Naive B cell (primary cell): ENCODE data around the gene ACSL6. TPM values are rescaled to one million over a fixed set of nuclear protein-coding genes. Genes with fewer than 3 reads are reported as not detected.

Source experiments
- polyA plus RNA-seq, 6 donors: library from polyadenylated mRNA; unstranded; fragments of 300-500 nt; fragmentation: Illumina TruSeq; gene quantifications; one replicate each; pipeline ENCODE4 v1.2.3, GENCODE V29; 2021; ENCODE audit warnings: low read depth in 6 of 6

The ACSL6 gene
- polyA plus RNA-seq, 6 donors from 2014 or later: 0.16 TPM; not detected in 5

Other genes with a start within 250 kb of the ACSL6 start
- 10 to 100 TPM; 26.8 to 40.0 (median 32.7) TPM for gene FNIP1, start 214.6 kb downstream of the ACSL6 start, polyA plus RNA-seq
- not detected for gene MEIKIN, start 66.0 kb downstream of the ACSL6 start, polyA plus RNA-seq
- gene IL3, start 49.0 kb upstream of the ACSL6 start, polyA plus RNA-seq: not detected
- not detected for gene CSF2, start 62.1 kb upstream of the ACSL6 start, polyA plus RNA-seq
- gene P4HA2, start 216.2 kb upstream of the ACSL6 start, polyA plus RNA-seq: under 1 TPM in 2 of 6 donors, not detected in 4; 0.45 to 0.73 TPM
- gene PDLIM4, start 246.0 kb upstream of the ACSL6 start, polyA plus RNA-seq: not detected